H1 (cell line): Measurements from ENCODE around the gene DHRS1. TPM values are rescaled to one million over a fixed set of nuclear protein-coding genes. Genes with fewer than 3 reads are reported as not detected.
A peak's percentile ranks its signal among the peaks of the same experiment; 100 is the strongest.

ENCODE experiments used
- CTCF ChIA-PET: fragments of 300-600 bp; sonication (Branson Sonifier 250); formaldehyde crosslinking; loops from one replicate; lab custom pipeline; 2021; ENCODE audit not compliant: partially characterized antibody; lab: Charles Lee
- POLR2A ChIA-PET: fragments of 300-600 bp; sonication (Branson Sonifier 250); formaldehyde crosslinking; loops from one replicate; lab custom pipeline; 2021; ENCODE audit warnings: inconsistent platforms; ENCODE audit not compliant: partially characterized antibody; lab: Charles Lee
- DNase-seq, 2 experiments: peaks; one replicate each; pipeline versions ENCODE4 v3.0.0 to v3.0.0-alpha.2; 2010 to 2022; ENCODE audit warnings: low spot score in 2 of 2, low read depth in 1 of 2, mixed read lengths in 1 of 2
- FAIRE-seq: peaks from 2 replicates; lab custom pipeline; 2011; peaks lifted over from hg19 to GRCh38; lab: Jason Lieb, UNC
- H2AFZ ChIP-seq: 2 replicates; pipeline ENCODE4 v1.8.1; 2012; ENCODE audit warnings: low read length, inconsistent platforms
- H2AK5ac ChIP-seq: 2 replicates; pipeline ENCODE4 v1.6.1; 2013; ENCODE audit warnings: low read depth, low read length
- H2BK120ac ChIP-seq: replicated peaks from 2 replicates; pipeline ENCODE3; 2013; ENCODE audit warnings: low read depth, low read length, inconsistent platforms
- H2BK12ac ChIP-seq: 2 replicates; pipeline ENCODE4 v1.6.1; 2013; ENCODE audit warnings: low read depth, low read length
- H2BK15ac ChIP-seq: 2 replicates; pipeline ENCODE4 v1.6.1; 2013; ENCODE audit warnings: low read length
- H2BK20ac ChIP-seq: 2 replicates; pipeline ENCODE4 v1.6.1; 2013; ENCODE audit warnings: low read length
- H2BK5ac ChIP-seq: 2 replicates; pipeline ENCODE4 v1.6.1; 2013; ENCODE audit warnings: low read depth, low read length
- H3K14ac ChIP-seq: 2 replicates; pipeline ENCODE4 v1.6.1; 2013; ENCODE audit warnings: inconsistent platforms; ENCODE audit not compliant: insufficient read length
- H3K18ac ChIP-seq: 2 replicates; pipeline ENCODE4 v1.6.1; 2013; ENCODE audit warnings: low read length; ENCODE audit errors: extremely low read depth
- H3K23ac ChIP-seq: 2 replicates; pipeline ENCODE4 v1.6.1; 2013; ENCODE audit warnings: inconsistent platforms; ENCODE audit not compliant: insufficient read length
- H3K23me2 ChIP-seq: 2 replicates; pipeline ENCODE4 v1.6.1; 2013; ENCODE audit warnings: low read depth, low read length
- H3K27ac ChIP-seq: 2 replicates; pipeline ENCODE4 v1.6.1; 2011; ENCODE audit warnings: low read depth, low read length, inconsistent platforms
- H3K27me3 ChIP-seq, 4 experiments: replicated peaks in 1 of 4; 1 replicate in 1 of 4; 2 replicates in 3 of 4; pipeline versions ENCODE4 v1.6.1 to v1.8.1; 2011 to 2013; ENCODE audit warnings: low read length in 3 of 4, mild to moderate bottlenecking in 3 of 4, inconsistent platforms in 2 of 4, mixed read lengths in 2 of 4, moderate library complexity in 1 of 4; ENCODE audit not compliant: control insufficient read depth in 3 of 4, insufficient read depth in 3 of 4; ENCODE audit errors: extremely low read depth in 1 of 4
- H3K36me3 ChIP-seq, 4 experiments: 2 replicates each; pipeline versions ENCODE4 v1.6.1 to v1.8.1; 2011 to 2013; ENCODE audit warnings: mild to moderate bottlenecking in 4 of 4, low read length in 3 of 4, moderate library complexity in 2 of 4, control low read depth in 1 of 4, inconsistent platforms in 1 of 4; ENCODE audit not compliant: insufficient read depth in 4 of 4, control insufficient read depth in 2 of 4
- H3K4ac ChIP-seq: replicated peaks from 2 replicates; pipeline ENCODE3; 2013; ENCODE audit warnings: low read length, low read depth, mixed read lengths, inconsistent platforms; ENCODE audit not compliant: insufficient read length
- H3K4me1 ChIP-seq, 4 experiments: replicated peaks in 1 of 4; 1 replicate in 1 of 4; 2 replicates in 3 of 4; pipeline versions ENCODE4 v1.6.1 to v1.8.1; 2011 to 2013; ENCODE audit warnings: low read length in 3 of 4, inconsistent platforms in 2 of 4, mixed read lengths in 1 of 4; ENCODE audit not compliant: insufficient read depth in 4 of 4, control insufficient read depth in 3 of 4
- H3K4me2 ChIP-seq, 2 experiments: 2 replicates each; pipeline versions ENCODE4 v1.6.1 to v1.8.1; 2011 to 2013; ENCODE audit warnings: low read depth in 2 of 2, low read length in 2 of 2, control low read depth in 1 of 2, inconsistent platforms in 1 of 2, mild to moderate bottlenecking in 1 of 2; ENCODE audit not compliant: insufficient read depth in 1 of 2
- H3K4me3 ChIP-seq, 4 experiments: fragments of 200-600, 300-600 bp in 1 of 4; sonication (generic), shearing (Covaris generic), sonication (Bioruptor Twin) in 1 of 4; 2 replicates each; pipeline versions ENCODE4 v1.5.1 to v1.8.1; 2011 to 2016; ENCODE audit warnings: low read length in 4 of 4, low read depth in 3 of 4, control low read depth in 2 of 4, inconsistent platforms in 2 of 4, mild to moderate bottlenecking in 2 of 4, mixed read lengths in 1 of 4, moderate library complexity in 1 of 4; ENCODE audit not compliant: insufficient read depth in 2 of 4; ENCODE audit errors: extremely low read depth in 1 of 4
- H3K56ac ChIP-seq: replicated peaks from 2 replicates; pipeline ENCODE3; 2013; ENCODE audit warnings: low read depth, mild to moderate bottlenecking, mixed read lengths, low read length, inconsistent platforms; ENCODE audit not compliant: insufficient read length
- H3K79me1 ChIP-seq: 2 replicates; pipeline ENCODE4 v1.6.1; 2013; ENCODE audit warnings: low read depth, low read length, control low read depth
- H3K79me2 ChIP-seq, 2 experiments: 2 replicates each; pipeline versions ENCODE4 v1.6.1 to v1.8.1; 2012 to 2013; ENCODE audit warnings: low read length in 2 of 2, mild to moderate bottlenecking in 2 of 2, inconsistent platforms in 1 of 2; ENCODE audit not compliant: insufficient read depth in 2 of 2, control insufficient read depth in 1 of 2
- H3K9ac ChIP-seq, 4 experiments: replicated peaks in 1 of 4; 1 replicate in 1 of 4; 2 replicates in 3 of 4; pipeline versions ENCODE4 v1.6.1 to v1.8.1; 2011 to 2013; ENCODE audit warnings: low read depth in 3 of 4, low read length in 3 of 4, control low read depth in 2 of 4, mild to moderate bottlenecking in 2 of 4, moderate library complexity in 2 of 4, inconsistent platforms in 1 of 4; ENCODE audit errors: extremely low read depth in 1 of 4
- H3K9me3 ChIP-seq, 2 experiments: 2 replicates each; pipeline versions ENCODE4 v1.6.1 to v1.8.1; 2012 to 2013; ENCODE audit warnings: mild to moderate bottlenecking in 2 of 2, moderate library complexity in 2 of 2, control low read depth in 1 of 2, inconsistent platforms in 1 of 2, low read depth in 1 of 2, low read length in 1 of 2, mixed read lengths in 1 of 2; ENCODE audit not compliant: insufficient read depth in 2 of 2
- H4K20me1 ChIP-seq, 2 experiments: replicated peaks in 1 of 2; 2 replicates each; pipeline versions ENCODE3 to v1.8.1; 2011 to 2013; ENCODE audit warnings: inconsistent platforms in 2 of 2, low read length in 2 of 2, mild to moderate bottlenecking in 1 of 2; ENCODE audit not compliant: insufficient read depth in 2 of 2, control insufficient read depth in 1 of 2
- H4K5ac ChIP-seq: 2 replicates; pipeline ENCODE4 v1.6.1; 2013; ENCODE audit warnings: low read length, low read depth, mixed read lengths, inconsistent platforms; ENCODE audit not compliant: insufficient read length
- H4K8ac ChIP-seq: 2 replicates; pipeline ENCODE4 v1.8.0; 2013; ENCODE audit warnings: mild to moderate bottlenecking, moderate library complexity, low read length, inconsistent platforms; ENCODE audit not compliant: insufficient read depth; ENCODE audit errors: extremely low read depth
- H4K91ac ChIP-seq: replicated peaks from 2 replicates; pipeline ENCODE3; 2013; ENCODE audit warnings: low read length, mixed read lengths, inconsistent platforms; ENCODE audit not compliant: insufficient read length
- ATF2 ChIP-seq: IDR thresholded peaks from 2 replicates; pipeline ENCODE4 v1.6.1; 2012; ENCODE audit warnings: low read length, inconsistent platforms
- CREB1 ChIP-seq: IDR thresholded peaks from 2 replicates; pipeline ENCODE4 v1.6.1; 2012; ENCODE audit warnings: inconsistent platforms
- EP300 ChIP-seq, 2 experiments: IDR thresholded peaks; 1 replicate in 1 of 2; 2 replicates in 1 of 2; pipeline ENCODE4 v1.6.1; 2011 to 2012; ENCODE audit warnings: low read depth in 2 of 2, low read length in 2 of 2, mild to moderate bottlenecking in 2 of 2, borderline replicate concordance in 1 of 2, inconsistent platforms in 1 of 2, moderate library complexity in 1 of 2
- KDM1A ChIP-seq: fragments of 200-600, 300-600 bp; sonication (generic); IDR thresholded peaks from 2 replicates; pipeline ENCODE4 v1.7.1; 2016; ENCODE audit warnings: mild to moderate bottlenecking, low read length, borderline replicate concordance
- KDM4A ChIP-seq: IDR thresholded peaks from one replicate; pipeline ENCODE4 v1.7.1; 2012; ENCODE audit warnings: low read depth, mild to moderate bottlenecking, moderate library complexity, low read length, inconsistent platforms; ENCODE audit not compliant: severe bottlenecking
- KDM5A ChIP-seq: fragments of 200-600 bp; IDR thresholded peaks from 2 replicates; pipeline ENCODE4 v1.7.1; 2012; ENCODE audit warnings: mild to moderate bottlenecking, low read length, inconsistent platforms, mixed read lengths
- PHF8 ChIP-seq: fragments of 200-600 bp; sonication (generic); conservative IDR thresholded peaks from 2 replicates; pipeline ENCODE4 v1.7.1; 2012; ENCODE audit warnings: low read depth, mild to moderate bottlenecking, inconsistent platforms, low read length, moderate library complexity
- POLR2A ChIP-seq, 2 experiments: IDR thresholded peaks; 1 replicate in 1 of 2; 2 replicates in 1 of 2; pipeline ENCODE4 v1.6.1; 2011; ENCODE audit warnings: low read depth in 2 of 2, low read length in 2 of 2, mild to moderate bottlenecking in 2 of 2; ENCODE audit errors: control extremely low read depth in 1 of 2
- POU5F1 ChIP-seq: IDR thresholded peaks from 2 replicates; pipeline ENCODE4 v1.6.1; 2011; ENCODE audit warnings: low read depth, mild to moderate bottlenecking, low read length, moderate library complexity
- SIN3A ChIP-seq, 2 experiments: IDR thresholded peaks in 1 of 2; conservative IDR thresholded peaks in 1 of 2; 2 replicates each; pipeline ENCODE4 v1.6.1; 2011 to 2012; ENCODE audit warnings: low read length in 2 of 2, improper control_type of control experiment in 1 of 2, low read depth in 1 of 2, mild to moderate bottlenecking in 1 of 2
- TAF7 ChIP-seq: optimal IDR thresholded peaks from 2 replicates; pipeline ENCODE3; 2011; ENCODE audit warnings: low read depth, mild to moderate bottlenecking, inconsistent platforms, low read length, moderate library complexity, borderline replicate concordance
- ZNF274 ChIP-seq: IDR thresholded peaks from 2 replicates; pipeline ENCODE4 v1.7.0; 2012; ENCODE audit warnings: low read length, borderline replicate concordance; ENCODE audit errors: extremely low read depth
- WGBS, 2 experiments: shearing (Covaris generic) in 1 of 2; methylation state at CpG; one replicate each; pipeline versions ENCODE4 v1.1.6 to v1.1.7; 2013 to 2015; ENCODE audit warnings: low lambda C conversion rate in 2 of 2, mixed read lengths in 2 of 2, inconsistent platforms in 1 of 2, low coverage in 1 of 2, missing lambda C conversion rate in 1 of 2; ENCODE audit not compliant: insufficient replicate concordance in 2 of 2, insufficient coverage in 1 of 2, insufficient read length in 1 of 2; ENCODE audit errors: extremely low coverage in 1 of 2, missing lambda C conversion rate in 1 of 2; 5-methylcytosine and 5-hydroxymethylcytosine counted together
- polyA plus RNA-seq, 7 experiments: library from polyadenylated mRNA; depleted of rRNA in 3 of 7; stranded (reverse) in 5 of 7; unstranded in 2 of 7; fragments of >200 nt in 5 of 7; fragments of 200-250 nt in 2 of 7; gene quantifications; 1 replicate in 5 of 7; 2 replicates in 1 of 7; 4 replicates in 1 of 7; pipeline versions ENCODE4 v1.2.1 to v1.2.3, GENCODE V29; 2011 to 2013; ENCODE audit warnings: missing spikeins in 2 of 7, mixed read lengths in 2 of 7
- total RNA-seq: library from RNA; stranded (reverse); fragmentation: NEBNext Ultra II Directional; extraction: Animal tissue kit (Norgen Biotek cat#: 25700); gene quantifications from 2 replicates; pipeline ENCODE4 v1.2.1, GENCODE V29; 2021

Gene DHRS1
- total and polyA plus RNA-seq, 2 of the 8 experiments (the other 6 are each of a cell fraction or from before 2014, with no cell fraction given), result 8.8 to 31.7 TPM

GRCh38 chr14:24323341-24323740, 23.8 kb upstream of the DHRS1 start:
- CTCF ChIA-PET, result interaction anchor here (1.1 to 27.8 kb wide), 8 partner anchors 9 to 104 kb away, joined by 3 to 664 read pairs (median 5); partner anchors contain the start of genes CBLN3, CIDEB, KHNYN and TINF2
- no peak overlapping the region for H2AK5ac ChIP-seq
- H3K9me3 ChIP-seq, result no peaks in the 10 kb centered on the region
- FAIRE-seq (no peak), DNase-seq (no peak)
- WGBS, 2 experiments, result 73% methylated on average over 3 of the region's 3 CpGs; no CpG with 5 or more reads in 1 of the 2 experiments
- H3K27me3 ChIP-seq, result peaks cover 0 to 30% (median 17%) of the 10 kb centered on the region in 4 experiments; a peak in 6 of 7 replicates
- H2AFZ ChIP-seq, result no peak overlapping the region
- no peak overlapping the region for H2BK15ac ChIP-seq
- no peak overlapping the region for H3K4me2 ChIP-seq
- no peaks in the 10 kb centered on the region for H3K79me1 ChIP-seq
- H3K23ac ChIP-seq, result no peak overlapping the region
- no peaks in the 10 kb centered on the region for H3K36me3 ChIP-seq
- H3K56ac ChIP-seq, result no peak overlapping the region
- no peak overlapping the region for H4K8ac ChIP-seq
- 0 out of 2 replicates have a peak overlapping the region, but pooled peaks have one; percentile 17 for H2BK12ac ChIP-seq
- no peak overlapping the region for H4K91ac ChIP-seq
- H3K4ac ChIP-seq, result no peak overlapping the region
- no peak overlapping the region for H3K9ac ChIP-seq
- H2BK20ac ChIP-seq, result no peak overlapping the region
- no peak overlapping the region for H2BK5ac ChIP-seq
- no peaks in the 10 kb centered on the region for H4K20me1 ChIP-seq
- POLR2A ChIA-PET, result interaction anchor here (0.6 to 1.1 kb wide), 2 partner anchors 12 to 85 kb away, joined by 3 read pairs; partner anchors contain the start of gene ADCY4
- no peak overlapping the region for H4K5ac ChIP-seq
- no peak overlapping the region for H3K18ac ChIP-seq
- no peaks in the 10 kb centered on the region for H3K4me1 ChIP-seq
- no peaks in the 10 kb centered on the region; the same call in 1 of the 2 replicates for H3K23me2 ChIP-seq
- H3K4me3 ChIP-seq, result no peak overlapping the region
- no peak overlapping the region for H3K27ac ChIP-seq
- H3K79me2 ChIP-seq, result no peaks in the 10 kb centered on the region
- no peak overlapping the region for H3K14ac ChIP-seq
- no peak overlapping the region for H2BK120ac ChIP-seq
- TF ChIP-seq ATF2 (no peak), ZNF274 (no peak), POU5F1 (no peak), TAF7 (no peak), KDM4A (no peak), KDM5A (no peak), KDM1A (no peak), SIN3A (conservative IDR thresholded peaks at IDR 0.05 in 1 of 2, IDR thresholded peaks at IDR 0.05 in 1 of 2; ENCODE audit: low read depth in 1 of 2, low read length in 2 of 2) (no peak), POLR2A (IDR thresholded peaks at IDR 0.05; ENCODE audit: control extremely low read depth in 1 of 2, low read depth in 2 of 2, low read length in 2 of 2) (no peak), PHF8 (no peak), EP300 (IDR thresholded peaks at IDR 0.05; ENCODE audit: borderline replicate concordance in 1 of 2, low read depth in 2 of 2, low read length in 2 of 2) (no peak), CREB1 (no peak)
